HG03060 (cell line): Measurements from ENCODE around the gene LMNA.
"Not testable (repeated sequence)": the region's sequence is repeated elsewhere in the genome, so short reads cannot be mapped to it uniquely, and the experiment has no call there.

ENCODE experiments used
- ATAC-seq: cut with Tn5 transposase; IDR thresholded peaks from one replicate; pipeline ENCODE4 v1.9.1; 2021; ENCODE audit warnings: low read depth, moderate number of reproducible peaks; ENCODE audit not compliant: unreplicated experiment

Gene LMNA

GRCh38 chr1:156114101-156114918 lies at the start of gene LMNA:
LMNA (plus strand) TSS chr1:156114711; CDS start chr1:156114919, 208 bp downstream.
- peak; percentile 57 for ATAC-seq

GRCh38 chr1:156065212-156065611 lies 49.3 kb upstream of the LMNA start:
- no peak for ATAC-seq

- ATAC-seq: no peak
Observed at GRCh38 chr1:156065871-156066270, 48.6 kb upstream of the LMNA start.

- ATAC-seq: no peak
Observed at GRCh38 chr1:156067262-156067661, 47.2 kb upstream of the LMNA start.

- ATAC-seq: no peak
Observed at GRCh38 chr1:156069490-156070455, 44.7 kb upstream of the LMNA start.

GRCh38 chr1:156070548-156070947 lies 44.0 kb upstream of the LMNA start:
- ATAC-seq: no peak

GRCh38 chr1:156071332-156071816 lies 43.1 kb upstream of the LMNA start:
- not testable (repeated sequence) for ATAC-seq

- ATAC-seq: no peak
Observed at GRCh38 chr1:156072251-156072650, 42.3 kb upstream of the LMNA start.

- no peak for ATAC-seq
Observed at GRCh38 chr1:156073110-156073687, 41.3 kb upstream of the LMNA start.

GRCh38 chr1:156073740-156074139 lies 40.8 kb upstream of the LMNA start:
- ATAC-seq: no peak

- ATAC-seq: no peak
Observed at GRCh38 chr1:156074661-156075060, 39.9 kb upstream of the LMNA start.

- no peak for ATAC-seq
Observed at GRCh38 chr1:156075162-156075561, 39.3 kb upstream of the LMNA start.

- ATAC-seq: no peak
Observed at GRCh38 chr1:156075775-156076204, 38.7 kb upstream of the LMNA start.

- no peak for ATAC-seq
Observed at GRCh38 chr1:156076609-156077429, 37.7 kb upstream of the LMNA start.

GRCh38 chr1:156077430-156077760 lies 37.1 kb upstream of the LMNA start:
- ATAC-seq: no peak

- ATAC-seq: no peak
Observed at GRCh38 chr1:156078728-156079127, 35.8 kb upstream of the LMNA start.

- ATAC-seq: no peak
Observed at GRCh38 chr1:156079762-156080161, 34.7 kb upstream of the LMNA start.

GRCh38 chr1:156080241-156080862 lies 34.2 kb upstream of the LMNA start:
- ATAC-seq: no peak

GRCh38 chr1:156080863-156081179 lies 33.7 kb upstream of the LMNA start:
- ATAC-seq: no peak
